A172 (cell line): ENCODE results near the gene OR51M1. TPM values are rescaled to one million over a fixed set of nuclear protein-coding genes. Genes with fewer than 3 reads are reported as not detected.

Experiments
- DNase-seq: peaks from one replicate; pipeline ENCODE4 v3.0.0-alpha.2; 2015; ENCODE audit warnings: low spot score
- total RNA-seq: library from RNA; depleted of rRNA; stranded (reverse); fragments of >200 nt; shearing (Covaris generic); gene quantifications from 2 replicates; pipeline ENCODE4 v1.2.3, GENCODE V29; 2014; rRNA removed

OR51M1 gene
- total RNA-seq, 1 experiment from 2014 or later: not detected

DNA sequence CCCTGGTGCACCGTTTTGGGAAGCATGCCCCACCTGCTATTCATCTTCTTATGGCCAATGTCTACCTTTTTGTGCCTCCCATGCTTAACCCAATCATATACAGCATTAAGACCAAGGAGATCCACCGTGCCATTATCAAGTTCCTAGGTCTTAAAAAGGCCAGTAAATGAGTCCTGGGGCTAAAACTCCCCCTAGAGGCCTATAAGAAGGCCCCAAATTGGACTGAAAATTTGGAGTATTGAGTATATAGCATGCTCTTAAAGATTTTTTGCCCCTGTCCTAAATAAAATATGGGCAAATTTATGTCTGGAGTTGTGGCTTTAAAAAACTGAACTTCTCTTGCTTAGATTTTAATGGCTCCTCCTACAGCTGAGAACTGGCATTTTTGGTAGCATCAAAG is 6.6 kb downstream of the OR51M1 start:
- no peak for DNase-seq

DNA sequence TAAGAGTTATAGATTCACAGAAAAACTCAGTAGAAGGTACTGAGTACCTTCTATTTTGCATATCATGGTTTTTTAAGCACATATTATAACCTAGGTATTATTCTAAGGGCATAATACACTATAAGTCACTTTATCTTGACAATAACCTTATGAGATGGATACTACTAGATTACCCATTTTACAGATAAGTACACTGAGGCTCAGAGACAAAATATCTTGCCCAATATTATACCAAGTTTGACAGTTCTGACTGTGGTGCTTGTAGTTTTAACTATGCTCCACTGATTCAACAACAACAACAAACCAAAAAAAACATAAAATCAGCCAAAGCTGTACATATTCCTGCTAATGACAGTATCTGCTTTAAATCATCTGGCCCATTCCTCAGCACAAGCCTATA is 10.5 kb downstream of the OR51M1 start:
- no peak for DNase-seq

DNA sequence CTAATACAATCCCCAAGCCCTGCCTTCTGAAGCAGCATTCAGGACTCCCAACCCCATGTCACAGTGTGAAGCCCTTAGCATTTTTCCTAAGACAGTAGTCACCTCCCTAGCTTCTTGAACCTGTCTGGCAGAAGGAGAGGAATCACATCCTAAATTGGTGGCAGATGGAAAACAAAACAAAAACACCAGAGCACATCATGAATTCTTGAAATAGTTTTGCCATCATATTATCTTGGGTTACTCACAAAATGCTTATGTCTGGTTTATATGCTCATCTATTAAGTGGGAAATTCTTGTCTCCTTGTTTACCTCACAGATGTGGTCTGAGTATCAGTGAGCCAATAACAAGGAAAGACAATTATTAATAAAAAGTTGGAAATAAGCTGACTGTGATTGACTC is 15.3 kb downstream of the OR51M1 start:
- DNase-seq: no peak

DNA sequence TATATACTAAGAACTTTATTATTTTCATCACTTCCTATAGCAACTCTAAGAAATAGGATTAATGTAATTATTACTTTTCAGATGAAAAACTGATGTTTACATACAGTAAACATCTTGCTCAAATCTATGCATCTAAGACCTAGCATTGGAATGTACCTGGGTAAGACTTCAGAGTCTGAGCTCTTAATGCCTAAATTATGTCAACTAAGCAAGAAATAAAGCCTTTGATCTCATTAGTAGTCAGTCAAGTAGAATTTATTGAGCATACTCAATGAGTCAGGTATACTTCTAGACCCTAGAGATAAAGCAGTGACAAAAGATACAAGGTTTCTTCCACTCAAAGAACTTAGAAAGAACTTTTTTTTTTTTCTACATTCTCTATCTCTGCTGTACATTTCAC is 21.6 kb downstream of the OR51M1 start:
- DNase-seq: no peak

DNA sequence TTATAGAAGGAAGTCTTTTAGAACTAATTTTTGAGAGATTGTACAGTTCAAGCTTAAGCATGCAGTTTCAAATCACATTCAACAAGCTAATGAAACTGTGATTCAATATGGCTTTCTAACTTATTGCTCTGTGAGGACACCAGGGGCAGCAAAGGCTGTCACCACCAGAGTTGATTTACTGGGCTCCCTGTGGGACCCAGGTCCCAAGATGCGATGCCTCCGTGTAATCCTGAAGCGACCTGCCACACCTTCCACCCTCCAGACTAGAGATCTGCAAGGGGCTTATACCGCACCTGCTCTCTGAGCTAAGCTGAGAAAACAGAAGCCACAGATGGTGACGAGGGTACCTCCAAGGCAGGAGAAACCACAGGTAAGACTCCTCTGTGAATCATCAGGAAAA is 37.4 kb downstream of the OR51M1 start:
- no peak for DNase-seq

DNA sequence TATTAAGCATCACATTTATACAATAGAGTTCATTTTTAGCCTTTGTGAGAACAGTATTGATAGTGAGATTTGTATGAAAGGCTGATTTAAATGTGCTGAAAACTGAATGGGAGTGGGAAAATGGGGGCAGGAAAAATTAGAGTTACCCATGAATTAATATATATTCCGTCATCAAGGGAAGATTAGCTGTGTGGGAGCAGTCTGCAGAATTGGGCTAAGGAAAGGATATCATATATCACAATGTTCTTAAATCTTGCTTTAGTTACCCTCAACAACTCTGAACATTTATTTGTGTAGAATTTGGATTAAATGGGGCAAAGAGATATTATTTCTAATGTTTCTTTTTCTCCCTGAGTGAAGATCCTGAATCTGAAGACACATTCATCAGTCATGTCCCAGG is 38.2 kb downstream of the OR51M1 start, which contains the start of gene OR51Q1:
Gene OR51Q1 (plus strand): TSS at position 301 of the 400 bp plus-strand sequence. CDS start 90 bp downstream, at position 391.
- no peak for DNase-seq

DNA sequence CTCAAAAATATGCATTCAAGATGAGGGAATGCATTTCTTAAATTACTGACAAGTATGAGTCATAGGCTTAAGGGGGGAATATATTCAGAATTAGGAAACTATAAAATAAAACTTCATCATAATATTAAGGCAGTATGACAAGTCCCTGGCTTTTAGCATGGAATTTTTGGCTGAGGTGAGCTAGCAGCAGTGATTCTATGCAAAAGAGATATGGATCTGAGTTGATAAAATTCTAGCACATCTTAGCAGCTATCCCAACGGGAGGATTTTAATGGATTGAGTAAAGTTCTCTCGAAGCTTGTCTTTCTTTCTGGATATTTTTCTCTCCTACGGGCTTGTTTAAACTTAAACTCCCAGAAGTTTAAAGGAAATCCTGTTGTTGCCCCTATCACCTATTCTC is 39.5 kb downstream of the OR51M1 start:
- DNase-seq: no peak

DNA sequence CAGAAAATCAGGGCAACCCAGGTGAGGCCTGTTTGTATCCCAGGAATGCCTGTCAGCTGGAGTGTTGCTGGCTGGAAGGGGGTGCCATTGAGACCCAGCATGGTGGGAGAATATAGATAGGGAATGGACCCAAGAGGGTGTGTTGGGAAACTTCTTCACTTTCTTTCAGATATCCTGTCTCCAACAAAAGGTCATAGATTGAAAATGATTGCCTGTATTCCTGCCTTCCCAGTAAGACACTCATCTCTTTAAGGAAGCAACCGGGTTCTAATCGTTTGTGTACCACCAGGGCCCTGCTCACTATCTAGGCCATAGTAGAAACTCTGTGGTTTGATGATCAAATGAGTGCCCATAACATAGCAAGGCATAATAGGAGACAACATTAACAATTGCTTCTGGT is 57.8 kb downstream of the OR51M1 start, which contains the start of gene OR51I1:
Gene OR51I1 (minus strand): TSS at position 101 of the 400 bp plus-strand sequence. CDS start 0 bp downstream, at position 101.
- no peak for DNase-seq

Other genes starting within 250 kb of the OR51M1 start
- not detected in 2 replicates for gene OR52A5, start 245.5 kb upstream of the OR51M1 start, total RNA-seq
- not detected in 2 replicates for gene OR52A1, start 229.1 kb upstream of the OR51M1 start, total RNA-seq
- not detected in 2 replicates for gene OR51V1, start 183.1 kb upstream of the OR51M1 start, total RNA-seq
- not detected in 2 replicates for gene HBB, start 156.7 kb upstream of the OR51M1 start, total RNA-seq
- gene HBD, start 149.3 kb upstream of the OR51M1 start, total RNA-seq: not detected in 2 replicates
- not detected in 2 replicates for gene HBG1, start 134.0 kb upstream of the OR51M1 start, total RNA-seq
- gene HBG2, start 129.0 kb upstream of the OR51M1 start, total RNA-seq: 1.1 and 1.6 TPM in 2 replicates
- 25.6 and 49.9 TPM in 2 replicates for gene HBE1, start 113.9 kb upstream of the OR51M1 start, total RNA-seq
- gene OR51B4, start 81.9 kb upstream of the OR51M1 start, total RNA-seq: 11.3 and 12.8 TPM in 2 replicates
- gene OR51B2, start 59.5 kb upstream of the OR51M1 start, total RNA-seq: 0.29 and 1.5 TPM in 2 replicates
- gene OR51B5, start 40.3 kb upstream of the OR51M1 start, total RNA-seq: 17.4 and 17.7 TPM in 2 replicates
- not detected in 2 replicates for gene OR51B6, start 32.3 kb upstream of the OR51M1 start, total RNA-seq
- gene OR51Q1, start 38.3 kb downstream of the OR51M1 start, total RNA-seq: not detected in 2 replicates
- gene OR51I1, start 57.7 kb downstream of the OR51M1 start, total RNA-seq: 0.55 TPM in 1 of 2 replicates, not detected in the other
- not detected in 2 replicates for gene OR51I2, start 65.5 kb downstream of the OR51M1 start, total RNA-seq
- not detected in 2 replicates for gene OR52D1, start 104.9 kb downstream of the OR51M1 start, total RNA-seq
- not detected in 2 replicates for gene UBQLN3, start 126.1 kb downstream of the OR51M1 start, total RNA-seq
- gene UBQLNL, start 132.9 kb downstream of the OR51M1 start, total RNA-seq: not detected in 2 replicates
- not detected in 2 replicates for gene OR52H1, start 164.7 kb downstream of the OR51M1 start, total RNA-seq
- not detected in 2 replicates for gene OR52B6, start 197.1 kb downstream of the OR51M1 start, total RNA-seq
- gene TRIM6, start 212.8 kb downstream of the OR51M1 start, total RNA-seq: 5.0 and 6.7 TPM in 2 replicates
- gene TRIM34, start 241.2 kb downstream of the OR51M1 start, total RNA-seq: 13.8 and 18.4 TPM in 2 replicates